Globus pallidus (tissue), 1 donor: ENCODE data around the gene OGFR.

Source experiments
- DNase-seq: peaks from one replicate; pipeline ENCODE4 v3.0.0-alpha.2; 2015; ENCODE audit warnings: low spot score

The OGFR gene

DNA sequence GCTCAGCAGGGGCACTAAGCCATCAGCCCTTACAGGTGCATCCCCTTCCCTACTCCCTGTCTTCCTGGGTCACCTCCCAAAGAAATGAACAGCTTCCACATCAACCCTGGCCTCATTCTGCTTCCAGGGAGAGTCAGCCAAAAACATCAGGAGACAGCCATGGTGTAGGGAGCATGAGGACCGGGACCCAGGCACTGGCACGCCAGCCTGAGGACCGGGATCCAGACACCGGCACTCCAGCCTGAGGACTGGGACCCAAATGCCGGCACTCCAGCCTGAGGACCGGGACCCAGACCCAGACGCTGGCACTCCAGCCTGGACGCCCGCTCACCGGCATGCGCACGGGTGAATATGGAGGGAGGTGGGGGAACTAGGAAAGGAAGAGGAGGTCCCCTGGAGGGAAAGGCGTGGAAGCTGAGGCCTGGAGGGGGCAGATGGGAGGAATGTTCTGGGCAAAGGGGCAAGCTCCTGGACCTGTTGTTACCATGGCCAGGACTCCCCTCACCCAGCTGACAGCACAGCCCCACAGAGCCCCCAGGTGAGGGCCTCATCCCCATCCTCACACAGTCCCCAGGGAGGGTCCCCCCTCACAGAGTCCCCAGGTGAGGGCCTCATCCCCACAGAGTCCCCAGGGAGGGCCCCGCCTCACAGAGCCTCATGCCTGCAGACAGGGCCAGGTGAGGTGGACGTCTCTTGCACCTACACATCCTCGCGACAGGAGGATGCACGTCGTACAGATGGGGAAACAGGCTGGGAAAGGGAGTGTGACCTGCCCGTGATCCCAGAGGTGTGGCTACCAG is 34.3 kb upstream of the OGFR start:
- no peak for DNase-seq

DNA sequence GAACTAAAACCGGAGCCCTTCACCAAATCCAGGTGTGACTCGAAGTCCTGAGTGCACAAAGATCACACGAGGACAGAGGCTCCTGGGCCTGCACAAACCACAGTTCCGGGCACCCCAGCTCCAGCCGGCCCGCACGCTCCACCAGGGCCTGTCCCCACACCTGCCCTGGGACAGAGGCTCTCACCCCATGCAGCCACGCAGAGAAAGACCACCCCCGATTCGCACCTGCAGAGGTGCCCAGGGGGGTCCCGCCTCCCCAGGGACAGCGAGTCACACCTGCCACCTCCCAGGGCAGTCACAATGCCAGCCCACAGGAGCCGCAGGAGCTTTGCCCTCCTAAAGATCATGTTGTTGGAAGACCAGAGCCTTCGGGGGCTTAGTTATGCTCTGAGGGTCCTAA is 33.7 kb upstream of the OGFR start:
- DNase-seq: no peak

DNA sequence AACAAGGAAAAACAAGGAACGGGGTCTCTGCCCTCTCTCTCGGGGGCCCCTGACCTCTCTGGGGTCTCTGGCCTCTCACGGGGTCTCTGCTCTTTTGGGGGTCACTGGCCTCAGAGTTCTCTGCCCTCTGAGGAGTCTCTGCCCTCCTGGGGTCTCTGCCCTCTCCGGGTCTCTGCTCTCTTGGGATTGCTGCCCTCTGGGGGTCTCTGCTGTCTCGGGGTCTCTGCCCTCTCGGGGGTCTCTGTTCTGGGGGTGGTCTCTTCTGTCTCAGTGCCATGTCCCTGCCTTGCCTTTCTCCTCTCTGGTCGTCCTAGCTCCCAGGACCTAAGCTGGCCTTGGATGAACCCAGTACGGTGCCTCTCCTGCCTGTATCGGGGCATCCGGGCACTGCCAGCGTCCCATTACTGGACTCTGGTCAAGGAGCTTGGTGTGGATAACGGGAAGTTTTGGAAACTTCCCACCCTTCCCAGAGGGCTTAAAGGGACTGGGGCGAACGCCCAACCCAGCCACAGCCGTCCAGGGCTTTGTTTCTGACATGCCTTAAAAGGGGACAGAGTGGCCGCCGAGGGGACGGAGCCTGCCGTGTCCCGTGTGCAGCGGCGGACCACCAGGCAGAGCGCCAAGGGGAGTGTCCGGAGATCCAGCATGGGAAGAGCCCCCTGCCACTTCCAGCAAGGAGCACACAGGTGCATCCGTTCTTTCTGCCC is 33.1 kb upstream of the OGFR start:
- no peak for DNase-seq

DNA sequence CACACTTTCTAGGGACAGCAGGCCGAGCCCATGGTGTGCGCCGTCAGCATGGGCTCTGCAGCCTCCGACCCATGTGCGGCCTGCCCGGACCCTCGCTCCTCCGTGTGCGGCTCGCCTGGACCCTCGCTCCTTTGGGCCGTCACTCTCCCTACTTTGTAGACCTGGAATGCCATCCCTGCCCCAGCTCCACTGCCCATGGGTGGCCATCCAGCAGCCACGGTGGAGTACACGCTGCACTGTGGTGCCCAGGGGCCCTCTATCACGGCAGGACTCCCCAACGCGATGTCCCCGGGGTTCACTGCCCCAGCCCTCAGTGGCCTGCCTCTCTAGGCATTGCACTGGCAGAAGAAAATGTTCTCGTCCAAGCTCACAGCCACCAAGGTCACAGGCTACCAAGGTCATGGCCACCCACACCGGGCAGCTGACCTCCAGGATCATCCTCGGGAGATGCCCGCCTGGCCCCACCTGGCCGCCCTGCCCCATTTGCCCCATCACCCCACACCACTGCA is 32.5 kb upstream of the OGFR start:
- DNase-seq: no peak

DNA sequence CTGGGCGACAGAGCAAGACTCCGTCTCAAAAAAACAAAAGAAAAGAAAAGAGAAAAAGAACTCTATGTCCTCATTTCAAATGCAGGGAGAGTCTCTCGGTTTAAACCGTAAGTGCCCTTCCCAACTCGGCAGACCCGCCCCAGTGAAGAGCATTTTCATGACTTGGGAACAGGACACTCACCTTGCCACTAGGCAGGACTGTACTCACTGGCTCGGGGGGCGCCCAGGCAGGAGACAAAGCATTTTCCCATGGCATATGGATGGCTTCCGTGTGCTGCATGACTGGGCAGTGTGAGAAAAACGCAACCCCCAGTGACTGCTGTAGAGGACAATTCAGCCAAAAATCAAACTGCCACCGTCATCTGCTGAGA is 32.0 kb upstream of the OGFR start:
- no peak for DNase-seq

DNA sequence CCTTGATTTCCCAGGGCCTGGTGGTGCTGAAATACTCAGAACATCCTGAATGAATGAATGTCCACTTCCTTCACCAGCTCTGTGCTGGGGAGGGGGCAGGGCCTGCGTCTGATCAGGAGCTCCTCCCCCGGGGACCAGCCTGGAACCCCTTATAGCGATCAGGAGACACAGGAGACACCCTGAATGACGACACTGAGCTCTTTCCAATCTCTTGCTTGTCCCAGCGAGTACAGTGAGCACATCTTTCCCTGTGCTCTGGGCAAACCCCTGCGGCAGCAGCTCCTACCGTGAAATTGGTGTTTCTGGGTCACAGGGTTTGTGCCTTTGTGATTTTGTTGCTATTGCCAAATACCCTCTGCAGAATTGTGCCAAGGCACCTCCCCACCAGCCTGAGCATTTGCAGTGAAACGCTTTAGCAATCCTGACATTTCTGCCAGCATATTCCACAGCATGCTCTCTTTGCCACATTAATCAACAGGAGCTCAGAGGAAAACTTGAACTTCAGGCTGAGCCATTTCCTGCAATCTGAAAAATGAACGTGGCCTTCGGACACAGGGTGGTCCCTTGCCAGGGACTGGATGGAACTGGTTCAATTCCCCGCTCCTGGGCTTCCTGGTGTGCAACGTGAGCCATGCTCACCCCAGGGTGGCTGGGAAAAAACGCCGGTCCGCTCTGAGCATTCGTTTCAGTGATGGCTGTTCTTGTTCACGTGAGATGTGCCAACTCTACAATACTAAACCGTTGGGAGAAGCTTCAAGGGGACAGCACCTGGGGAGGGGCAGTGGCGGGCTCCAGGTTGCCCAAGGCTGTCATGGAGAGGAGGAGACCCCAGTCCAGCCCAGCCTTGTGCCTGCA is 31.4 kb upstream of the OGFR start:
- DNase-seq: no peak

DNA sequence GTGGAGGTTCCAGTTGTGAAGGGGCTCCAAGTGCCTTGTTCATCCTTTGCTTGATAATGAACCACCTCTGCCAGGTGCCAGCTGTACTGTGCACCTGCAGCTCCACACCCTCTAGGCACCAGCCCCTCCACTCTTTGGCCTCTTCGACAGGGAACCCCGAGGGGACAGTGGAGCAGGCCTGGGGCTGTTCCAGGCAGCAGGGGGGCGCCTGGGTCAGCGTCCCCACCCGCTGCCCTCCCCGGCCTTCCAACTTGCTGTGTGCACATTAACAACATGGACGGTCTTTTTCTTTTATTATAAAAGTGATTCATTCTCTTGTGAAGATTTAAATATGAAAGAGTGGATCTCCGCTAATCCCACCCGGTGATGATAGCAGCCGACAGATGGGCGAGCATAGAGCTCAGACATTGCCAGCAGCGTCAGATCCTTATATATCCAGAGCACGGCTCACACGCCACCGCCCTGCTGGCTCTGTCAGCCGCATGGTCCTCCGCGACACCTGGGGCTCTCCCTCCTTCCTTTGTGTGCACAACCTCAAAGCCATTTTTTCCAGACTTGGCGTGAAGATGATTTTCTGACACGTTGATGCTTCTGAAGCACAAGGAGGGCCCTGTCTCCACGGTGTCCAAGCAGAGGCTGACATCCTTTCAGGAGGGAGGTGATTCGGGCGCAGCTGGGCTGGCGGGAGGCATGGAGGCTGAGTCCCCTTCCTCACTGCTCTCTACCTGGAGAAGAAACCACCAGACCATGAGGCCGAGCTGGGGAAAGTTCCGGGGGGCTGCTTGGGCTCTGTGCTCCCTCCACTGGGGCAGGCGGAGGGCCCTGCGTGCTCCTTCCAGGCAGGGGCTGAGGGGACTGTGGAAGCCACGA is 30.6 kb upstream of the OGFR start:
- DNase-seq: no peak

DNA sequence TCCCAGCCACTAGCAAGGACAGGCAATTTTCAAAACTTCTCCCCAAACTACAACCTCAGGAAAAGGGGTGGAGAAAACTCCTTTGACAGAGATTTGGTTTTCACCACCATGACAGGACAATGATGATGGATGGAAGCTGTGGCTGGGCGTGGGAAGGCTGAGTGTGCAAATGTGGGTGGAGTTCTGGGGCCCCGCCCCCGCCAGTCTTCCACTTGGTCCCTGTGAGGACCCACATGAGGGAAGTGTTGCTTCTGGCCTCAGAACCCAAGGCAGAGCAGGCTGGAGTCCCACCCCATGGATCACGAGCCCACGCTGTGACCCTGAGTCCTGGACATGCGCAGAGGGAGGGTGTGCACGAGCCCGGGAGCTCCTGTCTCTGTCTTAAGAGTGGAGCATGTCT is 29.9 kb upstream of the OGFR start:
- DNase-seq: no peak

DNA sequence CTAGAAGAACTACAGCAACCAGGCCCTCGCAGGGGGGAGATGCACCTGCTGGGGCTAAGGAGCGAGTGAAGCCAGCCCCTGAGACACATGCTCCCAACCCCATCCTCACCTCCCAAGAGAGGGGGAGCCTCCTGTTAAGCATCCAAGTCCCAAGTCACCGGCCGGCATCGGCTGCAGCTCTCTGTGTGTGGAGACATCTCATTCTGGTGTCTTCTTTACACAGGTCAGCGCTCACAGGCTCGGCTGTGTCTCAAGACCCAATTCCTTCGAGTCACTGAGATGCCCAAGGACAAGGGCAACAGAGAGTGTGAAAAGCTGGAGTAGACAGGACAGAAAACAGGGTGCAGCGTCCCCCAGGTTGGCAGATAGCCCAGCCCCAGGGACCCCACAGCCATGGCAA is 29.4 kb upstream of the OGFR start:
- DNase-seq: no peak

DNA sequence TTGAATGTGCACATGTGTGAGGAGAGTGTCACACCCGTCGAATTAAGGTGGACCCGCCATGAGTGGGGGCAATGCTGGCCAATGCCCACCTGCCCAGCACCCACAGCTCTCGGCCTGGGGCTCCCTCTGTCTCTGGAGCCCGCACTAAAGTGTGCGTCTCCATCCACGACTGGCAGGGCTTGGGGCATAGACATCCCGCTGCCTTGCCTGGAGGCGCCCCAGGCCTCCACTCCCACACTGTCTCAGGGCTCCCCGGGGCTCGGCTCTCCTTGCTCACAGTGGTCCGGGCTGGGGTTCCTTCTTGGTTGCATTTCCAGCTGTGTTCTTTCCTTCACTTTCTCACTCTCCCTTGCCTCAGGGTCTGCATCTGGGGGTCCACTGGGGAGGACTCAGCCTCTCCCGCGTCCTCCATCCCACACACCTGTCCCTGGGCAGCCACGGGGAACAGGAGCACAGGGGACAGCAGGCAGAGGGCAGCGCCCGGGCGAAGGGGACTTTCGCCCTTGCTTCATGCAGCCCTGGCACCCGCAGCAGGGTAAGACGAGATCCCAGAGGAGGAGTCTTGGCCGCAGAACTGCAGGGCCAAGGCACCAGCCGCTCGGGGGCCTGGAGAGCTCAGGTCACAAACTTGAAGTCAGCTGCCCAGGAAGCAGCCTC is 28.5 kb upstream of the OGFR start:
- DNase-seq: no peak

DNA sequence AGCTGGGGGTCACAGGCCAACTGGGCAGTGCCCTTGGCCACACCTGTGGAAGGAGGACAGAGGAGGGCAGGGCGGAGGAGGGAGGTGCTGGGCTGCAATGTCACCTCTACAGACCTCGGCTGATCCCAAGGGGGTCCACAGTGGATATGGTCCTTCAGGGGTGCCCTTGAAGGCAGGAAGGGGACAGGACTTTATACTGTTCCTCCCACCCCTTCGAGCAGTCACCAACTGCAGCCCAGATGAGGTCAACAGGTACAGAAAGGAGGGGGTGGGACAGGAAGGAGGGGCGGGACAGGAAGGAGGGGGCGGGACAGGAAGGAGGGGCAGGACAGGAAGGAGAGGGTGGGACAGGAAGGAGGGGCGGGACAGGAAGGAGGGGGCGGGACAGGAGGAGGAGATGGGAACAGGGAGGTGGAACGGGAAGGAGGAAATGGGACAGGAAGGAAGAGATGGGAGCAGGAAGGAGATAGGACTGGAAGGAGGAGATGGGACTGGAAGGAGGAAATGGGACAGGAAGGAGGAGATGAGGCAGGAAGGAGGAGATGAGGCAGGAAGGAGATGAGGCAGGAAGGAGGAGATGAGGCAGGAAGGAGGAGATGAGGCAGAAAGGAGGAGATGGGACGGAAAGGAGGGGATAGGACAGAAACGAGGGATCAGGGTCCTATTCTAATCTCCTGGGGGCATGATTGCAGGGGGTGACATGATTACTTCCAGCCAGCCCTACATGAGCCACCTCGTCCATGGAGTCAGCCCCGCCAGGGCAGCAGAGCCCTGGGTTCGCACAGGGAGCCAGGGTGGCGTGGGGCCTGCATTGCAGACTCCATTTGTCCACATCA is 27.7 kb upstream of the OGFR start:
- no peak for DNase-seq

DNA sequence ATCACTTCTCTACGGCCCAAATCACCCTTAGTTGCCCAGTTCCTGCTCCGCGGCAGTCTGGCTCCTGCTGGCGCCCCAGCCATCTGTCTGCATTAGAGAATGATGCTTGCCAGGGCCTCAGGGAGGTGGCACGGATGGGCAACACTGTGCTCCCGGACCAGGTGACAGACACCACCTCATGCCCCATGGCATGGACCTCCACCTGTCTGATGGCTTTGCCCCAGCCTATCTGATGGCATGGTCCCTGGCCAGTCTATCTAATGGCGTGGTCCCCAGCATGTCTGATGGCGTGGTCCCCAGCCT is 27.2 kb upstream of the OGFR start:
- DNase-seq: no peak

DNA sequence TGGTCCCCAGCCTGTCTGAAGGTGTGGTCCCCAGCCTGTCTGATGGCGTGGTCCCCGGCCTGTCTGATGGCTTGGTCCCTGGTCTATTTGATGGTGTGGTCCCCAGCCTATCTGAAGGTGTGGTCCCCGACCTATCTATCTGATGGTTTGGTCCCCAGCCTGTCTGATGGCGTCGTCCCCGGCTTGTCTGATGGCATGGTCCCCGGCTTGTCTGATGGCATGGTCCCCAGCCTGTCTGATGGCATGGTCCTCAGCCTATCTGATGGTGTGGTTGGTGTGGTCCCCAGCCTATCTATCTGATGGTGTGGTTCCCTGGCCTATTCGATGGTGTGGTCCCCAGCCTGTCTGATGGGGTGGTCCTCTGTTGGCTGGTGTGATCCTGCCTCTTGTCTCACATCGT is 26.6 kb upstream of the OGFR start:
- no peak for DNase-seq

DNA sequence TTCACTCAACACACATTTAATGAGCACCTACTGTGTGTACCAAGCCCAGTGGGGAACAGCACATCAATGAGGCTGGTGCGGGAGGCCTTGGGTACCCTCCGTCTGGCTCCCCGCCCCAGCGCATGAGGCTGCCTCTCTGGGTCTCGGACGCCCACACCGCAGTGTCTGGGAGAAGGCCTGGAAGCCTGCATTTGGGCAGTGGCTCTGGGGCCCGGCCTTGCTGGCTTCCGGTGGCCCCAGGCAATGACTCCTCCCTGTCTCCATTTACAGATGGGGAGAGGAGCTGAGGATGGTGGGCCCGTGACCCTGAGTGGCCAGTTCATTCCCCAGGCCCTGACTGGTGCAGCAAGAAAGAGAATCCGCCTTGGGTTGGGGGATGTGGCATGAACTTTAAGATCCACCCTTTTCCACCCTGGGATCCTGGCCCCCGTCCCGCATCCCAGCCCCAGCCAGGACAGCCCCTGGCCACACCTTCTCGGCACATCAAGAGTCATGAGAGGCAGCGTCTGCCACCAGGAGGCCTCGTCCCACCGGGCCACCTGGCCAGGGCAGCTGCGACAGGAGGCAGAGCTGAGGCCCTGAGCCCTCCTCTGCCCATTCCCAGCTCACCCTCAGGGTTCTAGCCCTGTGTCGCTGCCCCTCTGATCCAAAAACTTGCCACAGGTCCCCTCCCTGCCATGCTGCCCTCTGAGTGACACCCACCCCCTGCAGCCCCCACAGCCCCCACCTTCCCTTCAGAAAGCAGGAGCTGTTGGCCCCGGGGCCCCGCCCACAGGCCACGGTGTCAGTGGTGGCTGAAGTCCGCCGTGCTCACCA is 25.8 kb upstream of the OGFR start:
- no peak for DNase-seq

DNA sequence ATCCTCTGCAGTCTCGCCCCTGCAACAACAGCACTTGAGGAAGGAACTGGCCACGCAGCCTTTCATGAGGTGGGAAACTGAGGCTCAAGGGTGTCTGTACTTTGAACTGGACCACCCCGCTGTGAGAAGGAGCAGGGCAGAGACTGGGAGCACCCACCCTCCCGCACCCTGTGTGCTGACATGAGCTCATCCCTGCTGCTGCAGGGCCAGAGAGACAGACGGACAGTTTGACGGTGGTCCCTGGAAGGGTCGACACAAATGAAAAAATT is 25.3 kb upstream of the OGFR start:
- no peak for DNase-seq

DNA sequence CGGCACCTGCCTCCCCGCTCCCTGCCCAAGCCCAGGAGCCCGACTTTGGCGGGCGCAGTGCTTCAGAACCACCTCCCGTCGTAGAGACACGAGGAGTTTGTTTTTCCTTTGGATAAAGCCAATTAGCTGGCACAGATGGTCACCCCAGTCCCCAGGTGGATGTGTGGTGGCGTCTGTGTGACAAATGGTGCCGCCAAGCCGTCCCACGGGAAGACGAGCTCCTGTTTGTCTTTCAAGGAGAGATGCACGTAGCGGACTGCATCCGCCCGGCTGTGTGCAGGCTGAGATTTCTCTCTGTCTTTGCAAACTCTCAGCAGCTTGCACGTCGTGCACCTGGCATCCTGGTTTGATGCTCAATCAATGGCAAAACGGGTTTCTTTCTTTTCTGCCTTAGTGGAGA is 24.4 kb upstream of the OGFR start:
- DNase-seq: no peak

DNA sequence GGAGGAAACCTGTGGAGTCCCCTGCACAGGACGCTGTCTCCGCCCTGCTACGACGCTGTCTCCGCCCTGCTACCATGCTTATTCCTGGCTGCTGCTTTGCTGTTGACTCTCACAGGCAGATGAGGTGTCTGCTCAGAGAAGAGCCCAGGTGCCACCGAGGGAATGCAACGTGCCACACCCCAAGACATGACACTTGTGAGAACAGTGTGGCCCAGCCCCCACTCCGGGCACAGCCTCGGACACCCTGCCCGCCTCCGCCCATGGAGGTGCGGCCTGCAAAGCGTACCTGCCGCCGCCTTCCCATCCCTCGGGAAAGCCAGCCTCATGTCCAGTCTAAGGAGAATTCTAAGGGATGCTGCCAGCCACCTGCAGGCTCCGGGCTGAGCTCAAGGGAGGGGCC is 23.9 kb upstream of the OGFR start:
- DNase-seq: no peak

DNA sequence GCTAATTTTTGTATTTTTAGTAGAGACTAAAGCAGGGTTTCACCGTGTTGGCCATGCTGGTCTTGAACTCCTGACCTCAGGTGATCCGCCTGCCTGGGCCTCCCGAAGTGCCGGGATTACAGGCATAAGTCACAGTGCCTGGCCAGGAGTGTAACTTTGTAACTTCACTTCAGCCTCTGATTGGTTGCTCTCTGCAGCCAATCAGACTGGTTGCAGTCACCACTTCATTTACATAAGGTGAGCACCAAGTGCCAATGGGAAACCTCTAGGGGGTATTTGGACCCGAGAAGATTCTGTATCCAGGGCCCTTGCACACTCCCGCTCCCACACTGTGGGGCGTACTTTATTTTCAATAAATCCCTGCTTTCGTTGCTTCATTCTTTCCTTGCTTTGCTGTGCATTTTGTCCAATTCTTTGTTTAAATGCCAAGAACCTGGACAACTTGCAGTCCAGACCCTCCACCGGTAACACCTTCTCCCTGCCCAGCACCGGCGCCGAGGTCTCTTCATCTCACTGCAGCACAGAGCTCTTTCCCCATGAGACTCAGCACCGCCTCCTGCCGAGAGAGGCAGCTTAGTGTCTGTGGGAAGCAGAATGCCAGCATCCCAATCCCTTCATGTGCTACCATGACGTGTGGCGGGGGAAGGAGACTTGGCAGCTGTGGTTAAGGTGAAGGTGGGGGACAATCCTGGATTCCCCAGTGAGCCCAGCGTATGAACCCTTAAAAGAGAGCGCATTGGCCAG is 22.3 kb upstream of the OGFR start:
- DNase-seq: no peak

DNA sequence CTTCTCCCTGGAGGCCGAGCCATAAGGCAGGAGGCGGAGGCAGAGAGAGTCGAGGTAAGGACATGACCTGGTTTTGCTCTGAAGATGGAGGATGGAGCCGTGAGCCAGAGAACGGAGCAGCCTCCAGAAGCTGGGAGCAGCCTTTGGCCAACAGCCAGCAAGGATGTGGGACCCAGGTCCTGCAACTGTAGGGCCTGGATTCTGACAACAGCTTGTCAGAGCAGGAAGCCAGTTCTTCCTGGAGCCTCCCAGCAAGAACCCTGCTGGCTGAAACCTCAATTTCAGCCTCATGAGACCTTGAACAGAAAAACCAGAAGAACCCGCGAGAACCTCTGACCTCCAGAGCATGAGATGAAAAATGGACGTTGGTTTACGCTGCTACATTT is 21.7 kb upstream of the OGFR start:
- no peak for DNase-seq
